AG04449 (cell line): ENCODE results near the gene MSI2.

Experiments used
- CTCF ChIA-PET: fragments of 350-600 bp; formaldehyde crosslinking; extraction: SDS; loops from one replicate; lab custom pipeline; 2021; ENCODE audit warnings: antibody characterized with exemption; lab: Yijun Ruan, JAX
- POLR2A ChIA-PET: fragments of 400-600, 350-600 bp; formaldehyde crosslinking; extraction: SDS; loops from one replicate; lab custom pipeline; 2020; ENCODE audit warnings: antibody characterized with exemption, inconsistent platforms; lab: Yijun Ruan, JAX
- DNase-seq: peaks from one replicate; pipeline ENCODE4 v3.0.0-alpha.2; 2010; ENCODE audit warnings: low read depth, low spot score
- H3K4me3 ChIP-seq: 2 replicates; pipeline ENCODE4 v1.5.1; 2011; ENCODE audit warnings: low read depth, mild to moderate bottlenecking, control low read depth, low read length
- CTCF ChIP-seq: IDR thresholded peaks from one replicate; pipeline ENCODE4 v1.5.1; 2011; ENCODE audit warnings: mild to moderate bottlenecking, moderate library complexity, low read length, control low read depth, inconsistent platforms; ENCODE audit not compliant: insufficient read depth; ENCODE audit errors: missing control alignments

The MSI2 gene

GRCh38 chr17:57408071-57408811, 151.9 kb downstream of the MSI2 start:
- H3K4me3 ChIP-seq: no peak overlapping the region
- ChIA-PET POLR2A (no interaction called here), CTCF (interaction anchor here (1.4 to 2.2 kb wide), 2 partner anchors 166 to 264 kb away, joined by 4 to 5 read pairs; no protein-coding TSS in a partner anchor)
- no peak for TF ChIP-seq CTCF
- no peak for DNase-seq

DNA sequence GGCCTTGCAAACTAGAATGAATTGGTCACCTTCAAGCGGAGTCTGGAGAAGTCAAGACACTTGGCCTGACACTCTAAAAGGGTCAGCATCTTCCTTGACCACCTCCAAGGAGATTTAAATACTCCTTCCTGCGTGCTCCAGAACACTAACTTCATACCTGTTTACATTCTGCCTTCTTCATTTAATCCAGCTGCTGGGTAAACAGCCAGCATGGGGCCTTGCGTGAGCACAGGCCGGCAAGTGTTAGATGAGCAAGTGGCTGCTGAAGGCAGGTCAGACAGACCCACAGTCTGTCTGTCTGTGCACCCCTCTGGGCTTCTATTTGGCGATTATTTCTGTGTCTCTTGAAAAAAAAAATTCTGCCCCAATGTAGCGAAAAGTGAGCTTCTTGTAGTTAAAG, 153.8 kb downstream of the MSI2 start:
- no peak for TF ChIP-seq CTCF
- no peak overlapping the region for H3K4me3 ChIP-seq
- no peak for DNase-seq
- ChIA-PET POLR2A (no interaction called here), CTCF (interaction anchor here (0.8 to 1.1 kb wide), 2 partner anchors 10 to 188 kb away, joined by 3 read pairs; no protein-coding TSS in a partner anchor)

GRCh38 chr17:57412520-57413096, 156.3 kb downstream of the MSI2 start:
- no peak overlapping the region for H3K4me3 ChIP-seq
- no peak for DNase-seq
- ChIA-PET CTCF (no interaction called here), POLR2A (no interaction called here)
- no peak for TF ChIP-seq CTCF

GRCh38 chr17:57413848-57414651, 157.7 kb downstream of the MSI2 start:
- no peak for TF ChIP-seq CTCF
- POLR2A ChIA-PET: no interaction called here
- H3K4me3 ChIP-seq: no peak overlapping the region
- CTCF ChIA-PET: interaction anchor here (0.9 to 1.4 kb wide), 2 partner anchors 10 to 184 kb away, joined by 3 to 5 read pairs; no protein-coding TSS in a partner anchor
- DNase-seq: no peak

DNA sequence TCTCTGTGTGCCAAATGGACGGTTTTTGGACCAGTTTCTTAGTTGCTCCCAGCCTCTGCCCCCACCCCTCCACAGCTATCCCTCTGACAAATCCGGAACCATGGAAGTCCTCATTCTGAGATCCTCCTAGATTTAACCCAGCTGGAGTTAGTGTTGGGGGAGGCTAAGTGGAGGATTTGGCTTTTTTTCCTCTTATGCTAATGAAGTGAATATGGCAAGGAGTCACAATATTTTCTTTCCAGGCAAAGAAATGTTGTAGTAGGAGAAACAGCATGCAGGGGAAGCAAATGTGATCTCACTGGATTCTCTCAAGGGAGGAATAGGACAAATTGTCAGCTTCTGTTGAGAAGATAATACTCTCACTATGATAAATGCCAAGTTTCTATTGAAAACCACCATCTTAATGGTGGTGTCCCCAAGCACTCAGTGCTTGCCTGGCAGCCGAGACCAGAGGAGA, 159.5 kb downstream of the MSI2 start:
- no peak for DNase-seq
- ChIA-PET POLR2A (no interaction called here), CTCF (no interaction called here)
- no peak for TF ChIP-seq CTCF
- H3K4me3 ChIP-seq: no peak overlapping the region

GRCh38 chr17:57416369-57416768, 160.0 kb downstream of the MSI2 start:
- TF ChIP-seq CTCF: no peak
- DNase-seq: no peak
- no peak overlapping the region for H3K4me3 ChIP-seq
- POLR2A ChIA-PET: no interaction called here
- CTCF ChIA-PET: no interaction called here
